GM19193 (cell line): Measurements from ENCODE around the gene LY6G6F.

Experiments
- POLR2A ChIP-seq: IDR thresholded peaks from 4 replicates; pipeline ENCODE4 v1.6.1; 2011; ENCODE audit not compliant: insufficient read depth, insufficient read length; ENCODE audit errors: extremely low read depth

The LY6G6F gene

DNA sequence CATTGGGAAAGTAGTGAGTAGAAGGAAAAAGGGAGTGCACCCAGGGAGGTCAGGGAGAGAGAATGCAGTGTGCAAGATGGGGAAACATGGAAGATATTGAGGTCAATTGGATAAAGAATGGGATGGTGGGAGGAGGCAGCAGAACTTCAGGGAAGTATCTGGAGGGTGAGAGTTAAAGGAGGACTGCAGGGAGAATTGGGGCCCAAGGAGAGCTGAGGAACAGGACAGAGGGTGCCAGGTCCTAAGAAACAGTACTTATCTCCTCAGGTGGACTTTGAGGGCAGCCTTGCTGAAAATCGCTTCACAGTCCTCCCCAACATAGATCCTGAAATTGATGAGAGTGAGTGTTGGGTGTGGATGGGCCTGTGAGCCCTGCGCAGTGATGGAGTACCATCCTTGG is 51.6 kb downstream of the LY6G6F start:
- TF ChIP-seq POLR2A = no peak
